Esophagus squamous epithelium (tissue), 4 donors: ENCODE results near the gene THBS1.

Experiments used
- CTCF ChIP-seq, 6 experiments: fragments of 450-650 bp in 4 of 6; fragments of 200-600 bp in 2 of 6; sonication (generic) in 2 of 6; IDR thresholded peaks; one replicate each; pipeline ENCODE4 v1.5.1; 2016 to 2019; ENCODE audit warnings: antibody characterized with exemption in 6 of 6, mild to moderate bottlenecking in 4 of 6, moderate library complexity in 4 of 6
- POLR2A ChIP-seq, 4 donors: fragments of 450-650 bp; IDR thresholded peaks; one replicate each; pipeline ENCODE4 v1.6.1; 2017; ENCODE audit warnings: antibody characterized with exemption in 4 of 4, mild to moderate bottlenecking in 4 of 4, moderate library complexity in 3 of 4

DNA sequence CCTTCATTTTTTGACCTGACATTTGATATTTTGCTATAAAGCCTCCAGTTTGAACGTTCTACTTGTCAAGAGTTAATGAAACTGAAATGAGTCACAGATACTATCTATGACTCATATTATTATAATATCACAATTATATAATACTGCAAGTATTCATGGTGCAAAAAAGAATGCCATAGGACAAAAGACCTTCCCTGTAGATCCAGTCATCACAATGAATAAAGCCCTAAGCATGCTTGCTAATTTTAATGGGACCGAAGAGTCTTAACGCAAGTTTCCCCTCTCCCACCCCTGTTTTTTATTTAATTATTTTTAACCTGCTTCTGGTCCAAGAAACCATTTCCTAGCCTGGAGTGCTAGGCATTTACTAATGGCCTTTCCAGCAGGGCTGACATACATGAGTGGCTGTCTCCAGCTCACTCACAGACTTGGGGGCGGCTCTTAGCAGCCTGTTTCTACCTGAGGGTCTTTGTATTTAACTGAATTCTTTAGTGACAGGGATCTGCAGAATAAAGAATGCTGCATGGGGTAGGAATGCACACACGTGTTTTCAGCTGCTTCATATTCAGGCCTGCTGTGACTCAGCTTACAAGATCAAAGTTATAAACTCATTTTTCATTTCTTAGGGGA lies 61.2 kb downstream of the THBS1 start:
- no peak for TF ChIP-seq CTCF (IDR thresholded peaks at IDR 0.05)
- no peak for TF ChIP-seq POLR2A (IDR thresholded peaks at IDR 0.05)
